HG03103 (cell line): Measurements from ENCODE around the gene LRRC25.
"Not testable (repeated sequence)": the region's sequence is repeated elsewhere in the genome, so short reads cannot be mapped to it uniquely, and the experiment has no call there.

Experiments used
- ATAC-seq: cut with Tn5 transposase; IDR thresholded peaks from one replicate; pipeline ENCODE4 v1.9.1; 2021; ENCODE audit warnings: low read depth; ENCODE audit not compliant: unreplicated experiment

Gene LRRC25

DNA sequence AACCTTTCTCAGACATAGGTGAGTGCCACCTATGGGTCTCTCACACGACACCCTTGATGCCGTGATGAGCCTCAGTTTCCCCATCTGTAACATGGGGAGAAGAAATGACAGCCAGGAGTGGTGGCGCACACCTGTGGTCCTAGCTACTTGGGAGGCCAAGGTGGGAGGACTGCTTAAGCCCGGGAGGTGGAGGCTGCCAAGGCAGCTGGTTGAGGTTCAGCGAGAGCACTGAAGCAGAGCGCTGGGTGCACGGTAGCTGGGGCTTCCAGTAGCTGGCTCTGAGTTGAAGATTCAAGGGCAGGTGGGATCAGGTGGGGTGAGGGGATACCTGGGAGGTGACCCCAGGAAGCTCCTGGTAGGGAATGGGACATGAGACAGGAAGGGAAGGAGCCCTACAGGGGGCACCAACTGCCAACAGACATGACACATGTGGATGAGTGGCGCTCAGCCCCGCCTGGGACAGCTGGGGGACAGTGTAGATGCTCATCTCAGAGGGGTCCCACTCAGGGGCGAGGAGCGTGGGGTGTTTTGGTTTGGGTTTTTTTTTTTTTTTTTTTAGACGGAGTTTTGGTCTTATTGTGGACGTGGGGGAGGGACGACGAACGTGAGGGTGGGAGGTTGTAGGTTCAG is 15.3 kb upstream of the LRRC25 start:
- no peak for ATAC-seq

DNA sequence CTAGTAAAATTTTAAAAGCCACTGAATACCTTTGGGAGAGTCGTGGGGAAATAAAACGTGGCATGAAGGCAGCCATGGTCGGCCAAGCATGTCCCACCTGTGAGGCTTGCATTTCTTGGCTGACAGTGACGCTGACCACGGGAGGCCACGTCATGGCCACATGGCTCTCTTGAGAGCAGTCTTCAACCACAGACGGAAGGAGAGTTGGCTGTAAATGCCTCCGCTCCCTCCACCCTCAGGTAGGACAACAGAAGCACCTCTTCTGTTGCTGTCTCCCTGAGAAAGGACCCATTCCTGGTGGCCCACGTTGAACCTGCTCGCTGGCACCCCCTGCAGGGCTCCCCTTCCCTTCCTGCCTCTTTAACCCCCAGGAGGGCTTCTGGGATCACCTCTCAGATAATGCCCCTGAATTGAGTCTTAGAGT is 10.6 kb upstream of the LRRC25 start:
- ATAC-seq, result no peak

DNA sequence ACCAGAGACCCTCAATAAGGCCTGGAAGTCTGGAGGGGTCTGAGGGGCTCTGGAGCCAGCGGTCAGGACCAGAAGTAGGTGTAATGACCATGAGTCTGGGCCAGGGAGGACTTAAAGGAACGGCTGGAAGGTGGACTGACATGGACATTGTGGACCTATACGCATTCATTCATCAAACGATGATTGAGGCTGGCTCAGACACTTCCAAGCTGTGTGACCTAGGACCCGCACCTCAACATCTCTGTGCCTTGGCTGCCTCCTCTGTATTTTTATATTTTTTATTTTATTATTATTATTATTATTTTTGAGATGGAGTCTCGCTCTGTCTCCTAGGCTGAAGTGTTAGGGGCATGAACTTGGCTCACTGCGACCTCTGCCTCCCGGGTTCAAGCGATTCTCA is 9.3 kb upstream of the LRRC25 start:
- ATAC-seq, result no peak

DNA sequence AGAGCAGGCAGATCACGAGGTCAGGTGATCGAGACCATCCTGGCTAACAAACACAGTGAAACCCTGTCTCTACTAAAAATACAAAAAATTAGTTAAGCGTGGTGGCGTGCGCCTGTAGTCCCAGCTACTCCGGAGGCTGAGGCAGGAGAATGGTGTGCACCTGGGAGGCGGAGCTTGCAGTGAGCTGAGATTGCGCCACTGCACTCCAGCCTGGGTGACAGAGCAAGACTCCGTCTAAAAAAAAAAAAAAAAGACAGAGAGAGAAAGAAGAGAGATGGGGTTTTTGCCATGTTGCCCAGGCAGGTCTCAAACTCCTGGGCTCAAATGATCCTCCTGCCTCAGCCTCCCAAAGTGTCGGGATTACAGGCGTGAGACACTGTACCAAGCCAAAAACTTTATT is 8.3 kb upstream of the LRRC25 start:
- not testable (repeated sequence) for ATAC-seq

DNA sequence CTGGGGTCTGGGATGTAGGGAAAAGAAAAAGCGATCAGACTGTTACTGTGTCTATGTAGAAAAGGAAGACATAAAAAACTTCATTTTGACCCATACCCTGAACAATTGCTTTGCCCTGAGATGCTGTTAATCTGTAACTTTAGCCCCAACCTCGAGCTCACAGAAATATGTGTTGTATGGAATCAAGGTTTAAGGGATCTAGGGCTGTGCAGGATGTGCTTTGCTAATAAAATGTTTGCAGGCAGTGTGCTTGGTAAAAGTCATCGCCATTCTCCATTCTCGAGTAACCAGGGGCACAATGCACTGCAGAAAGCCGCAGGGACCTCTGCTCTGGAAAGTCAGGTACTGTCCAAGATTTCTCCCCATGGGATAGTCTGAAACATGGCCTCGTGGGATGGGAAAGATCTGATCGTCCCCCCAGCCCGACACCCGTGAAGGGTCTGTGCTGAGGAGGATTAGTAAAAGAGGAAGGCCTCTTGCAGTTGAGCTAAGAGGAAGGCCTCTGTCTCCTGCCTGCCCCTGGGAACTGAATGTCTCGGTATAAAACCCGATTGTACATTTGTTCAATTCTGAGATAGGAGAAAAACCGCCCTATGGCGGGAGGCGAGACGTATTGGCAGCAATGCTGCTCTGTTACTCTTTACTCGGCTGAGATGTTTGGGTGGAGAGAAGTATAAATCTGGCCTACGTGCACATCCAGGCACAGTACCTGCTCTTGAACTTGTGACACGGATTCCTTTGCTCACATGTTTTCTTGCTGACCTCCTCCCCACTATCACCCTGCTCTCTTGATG is 5.2 kb upstream of the LRRC25 start:
- not testable (repeated sequence) for ATAC-seq

DNA sequence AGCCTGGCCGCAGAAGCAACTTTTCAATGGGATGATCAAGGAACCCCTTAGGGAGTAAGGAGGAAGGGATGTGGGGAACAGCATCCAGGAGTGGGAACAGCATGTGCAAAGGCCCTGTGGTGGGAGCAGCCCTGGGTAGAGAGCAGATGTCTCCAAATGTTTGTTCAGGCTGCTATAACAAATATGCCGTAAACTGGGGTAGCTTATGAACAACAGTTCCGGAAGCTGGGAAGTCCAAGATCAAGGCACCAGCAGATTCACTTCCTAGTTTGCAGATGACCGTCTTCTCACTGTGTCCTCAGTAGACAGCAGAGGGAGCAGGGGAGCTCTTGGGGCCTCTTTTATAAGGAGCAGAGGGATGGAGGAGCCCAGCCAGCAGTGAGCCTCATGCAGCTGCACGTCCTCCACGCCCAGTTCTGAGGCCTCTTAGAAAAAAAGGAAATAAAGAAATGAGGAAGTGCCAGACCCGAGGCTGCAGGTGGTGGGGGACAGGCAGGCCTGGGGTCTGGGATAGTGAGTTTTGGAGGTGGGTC is 4.2 kb upstream of the LRRC25 start:
- no peak for ATAC-seq

DNA sequence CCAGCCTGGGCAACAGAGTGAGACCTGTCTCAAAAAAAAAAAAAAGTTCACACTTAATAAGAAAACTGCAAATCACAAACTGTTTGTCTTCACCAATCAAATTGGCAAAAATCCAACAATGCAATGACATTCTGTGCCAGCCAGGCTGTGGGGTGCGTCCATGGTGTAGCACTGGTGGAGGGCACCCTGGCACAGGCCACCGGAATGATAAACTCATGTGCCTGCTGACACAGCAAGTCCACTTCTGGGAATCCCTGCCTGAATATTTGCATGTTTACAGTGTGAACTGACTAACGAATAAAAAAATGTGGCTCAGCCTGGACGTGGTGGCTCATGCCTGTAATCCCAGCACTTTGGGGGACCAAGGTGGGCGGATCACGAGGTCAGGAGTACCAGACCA is 1.6 kb upstream of the LRRC25 start:
- ATAC-seq, result no peak

DNA sequence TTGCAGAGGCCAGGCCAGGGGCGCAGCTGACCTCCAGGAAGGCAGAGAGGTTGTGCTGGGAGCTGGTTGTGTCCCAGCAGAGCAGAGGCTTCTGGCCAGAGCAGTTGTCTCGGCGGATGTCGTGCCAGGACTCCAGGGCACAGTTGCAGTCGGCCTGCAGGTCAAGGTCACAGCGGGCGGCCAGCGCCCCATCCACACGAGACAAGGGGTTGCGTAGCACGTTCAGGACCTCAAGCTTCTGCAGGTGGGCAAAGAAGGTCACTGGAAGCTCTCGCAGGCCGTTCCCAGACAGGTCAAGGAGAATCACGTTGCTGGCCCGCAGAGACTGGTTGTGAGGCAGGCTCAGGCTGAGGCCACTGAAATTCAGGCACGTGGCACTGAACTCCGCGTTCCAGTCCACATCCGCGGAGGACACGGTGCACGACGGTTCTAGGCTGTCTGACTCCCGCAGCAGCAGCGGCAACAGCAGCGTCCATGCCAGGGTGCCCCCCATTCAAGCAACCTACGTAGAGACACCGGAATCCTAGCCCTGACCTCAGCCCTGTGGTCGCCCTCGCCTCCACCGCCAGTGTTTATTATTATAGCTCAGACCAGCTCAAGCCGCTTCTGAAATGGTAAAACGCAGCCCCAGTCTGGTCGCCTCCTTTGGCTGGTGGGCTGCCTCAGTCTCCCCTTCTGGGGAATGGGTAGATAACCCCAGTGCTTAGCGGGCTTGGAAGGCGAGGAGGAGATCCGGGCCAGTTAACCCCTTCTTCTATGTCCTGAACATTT is 766 bp downstream of the LRRC25 start:
- ATAC-seq, result no peak

DNA sequence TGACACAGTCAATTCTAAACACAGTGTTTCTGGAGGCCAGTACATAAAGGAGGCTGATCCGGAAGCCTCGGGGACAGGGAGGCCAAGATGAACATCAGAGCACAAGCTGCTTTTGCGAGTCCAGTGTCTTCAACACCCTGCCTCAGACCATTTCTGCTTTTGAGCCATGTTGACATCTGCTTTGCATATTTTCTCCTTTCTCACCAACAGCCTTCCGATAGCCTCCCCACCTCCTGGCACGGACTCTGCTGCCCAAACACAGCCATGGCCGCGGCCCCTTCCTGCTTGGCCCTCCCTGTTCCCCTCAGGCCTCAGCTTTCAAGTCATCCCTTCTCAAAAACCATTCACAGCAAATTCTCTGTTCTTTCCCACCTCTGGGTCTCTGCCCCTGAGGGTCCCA is 3.6 kb downstream of the LRRC25 start:
- no peak for ATAC-seq

DNA sequence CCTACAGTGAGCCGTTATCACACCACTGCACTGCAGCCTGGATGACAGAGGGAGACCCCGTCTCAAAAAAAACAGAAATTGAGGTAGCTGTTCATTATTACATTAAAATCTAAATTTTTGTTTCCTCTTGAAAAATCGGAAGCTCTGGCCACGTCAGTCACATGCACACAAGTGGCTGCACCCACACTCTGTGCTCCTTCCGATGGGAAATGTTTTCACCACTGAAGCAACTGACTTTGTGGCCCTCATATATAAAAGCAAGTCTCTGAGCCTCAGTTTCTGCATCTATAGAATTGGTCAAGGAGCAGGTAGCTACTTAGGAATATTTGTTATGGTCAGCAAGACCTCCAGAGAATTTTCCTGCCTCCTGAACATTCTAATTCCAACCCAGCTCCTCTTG is 4.5 kb downstream of the LRRC25 start:
- no peak for ATAC-seq

DNA sequence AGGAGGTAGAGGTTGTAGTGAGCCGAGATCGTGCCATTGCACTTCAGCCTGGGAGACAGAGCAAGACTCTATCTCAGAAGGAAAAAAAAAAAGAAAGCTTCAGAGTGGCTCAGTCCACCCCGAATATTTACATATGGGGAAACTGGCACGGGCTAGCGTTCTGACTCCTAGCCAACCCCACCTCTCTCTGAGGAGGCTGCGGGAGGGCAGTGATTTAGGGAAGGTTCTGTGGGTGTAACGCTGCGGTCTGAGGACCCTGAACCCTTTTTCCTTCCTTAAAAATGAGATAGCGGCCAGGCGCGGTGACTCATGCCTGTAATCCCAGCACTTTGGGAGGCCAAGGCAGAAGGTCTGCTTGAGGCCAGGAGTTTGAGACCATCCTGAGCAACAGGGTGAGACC is 5.0 kb downstream of the LRRC25 start:
- ATAC-seq, result no peak

DNA sequence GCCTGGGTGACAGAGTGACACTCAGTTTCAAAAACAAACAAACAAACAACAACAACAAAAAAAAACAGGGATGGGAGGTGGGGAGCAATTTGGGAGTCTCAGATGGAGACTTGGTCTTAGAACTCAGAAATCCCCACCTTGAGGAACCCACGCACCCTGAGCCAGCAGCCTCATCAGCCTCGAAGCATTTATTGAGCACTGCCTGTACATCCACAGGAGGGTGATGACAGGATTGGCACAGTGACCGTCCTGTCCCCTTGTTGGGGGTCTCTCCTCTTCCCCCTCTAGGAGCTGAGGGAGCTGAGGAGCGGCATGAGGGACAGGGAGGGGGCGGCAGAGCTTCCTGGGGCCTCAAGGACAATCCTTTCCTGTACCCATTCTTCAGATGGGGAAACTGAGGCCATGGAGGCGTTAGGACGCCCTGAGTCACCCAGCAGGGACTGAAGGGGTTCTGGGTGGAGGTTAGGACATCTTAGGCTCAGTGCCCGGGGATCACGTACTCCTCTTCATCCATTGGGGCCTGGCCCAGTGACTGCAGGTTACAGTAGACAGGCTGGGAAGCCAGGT is 5.8 kb downstream of the LRRC25 start:
- no peak for ATAC-seq

DNA sequence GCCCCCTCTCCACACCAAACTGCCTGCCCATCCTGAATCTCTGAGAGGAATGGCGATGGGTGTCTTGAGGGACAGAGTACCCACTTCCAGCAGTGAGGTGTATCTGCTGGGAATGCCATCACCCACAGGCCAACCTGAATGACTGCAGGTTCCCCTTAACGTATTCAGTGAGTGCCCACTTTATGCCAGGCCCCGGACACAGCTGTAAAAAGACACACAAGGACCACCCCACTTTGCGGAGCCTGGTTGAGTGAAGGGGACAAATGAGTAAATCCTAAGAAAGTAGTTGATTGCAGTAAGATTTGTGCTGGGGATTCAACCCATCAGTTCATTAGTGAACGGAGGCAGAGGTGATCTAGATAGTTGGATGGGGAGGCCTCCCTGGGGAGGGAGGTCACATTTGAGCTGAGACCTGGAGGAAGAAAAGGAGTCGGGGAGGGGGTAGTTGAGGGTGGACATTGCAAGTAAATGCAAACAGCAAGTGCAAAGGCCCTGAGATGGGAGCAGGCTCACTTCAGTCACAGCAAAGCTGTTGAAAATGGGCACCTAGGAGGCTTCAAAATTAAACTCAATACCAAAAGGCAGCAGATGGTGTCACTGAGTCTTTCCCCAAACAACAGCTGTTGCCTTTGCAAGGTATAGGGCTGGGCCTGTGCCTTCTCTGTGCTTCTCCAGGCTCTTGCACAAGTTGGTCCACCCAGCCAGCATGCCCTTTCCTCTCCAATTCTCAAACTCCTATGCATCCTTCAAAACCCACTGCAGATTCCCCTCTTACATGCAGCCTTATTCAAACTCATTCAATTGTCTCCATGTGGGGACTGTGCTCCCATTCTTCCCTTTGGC is 7.1 kb downstream of the LRRC25 start:
- ATAC-seq, result no peak

DNA sequence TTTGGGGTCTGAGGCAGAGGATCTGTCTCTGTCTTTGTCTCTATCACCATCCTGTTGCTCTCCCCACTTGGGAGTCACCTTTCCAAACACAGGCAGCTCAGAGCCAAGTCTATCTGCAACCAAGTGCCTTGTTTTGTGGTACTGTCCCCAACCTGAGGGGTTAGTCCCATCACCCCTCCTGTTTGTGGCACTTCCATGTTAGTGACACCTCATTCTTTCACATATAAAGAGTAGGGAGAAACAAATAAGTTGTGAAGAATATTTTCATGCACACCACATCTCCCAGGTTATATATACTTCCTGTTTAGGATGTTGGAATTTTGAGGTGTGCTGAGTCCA is 7.7 kb downstream of the LRRC25 start:
- ATAC-seq, result no peak

DNA sequence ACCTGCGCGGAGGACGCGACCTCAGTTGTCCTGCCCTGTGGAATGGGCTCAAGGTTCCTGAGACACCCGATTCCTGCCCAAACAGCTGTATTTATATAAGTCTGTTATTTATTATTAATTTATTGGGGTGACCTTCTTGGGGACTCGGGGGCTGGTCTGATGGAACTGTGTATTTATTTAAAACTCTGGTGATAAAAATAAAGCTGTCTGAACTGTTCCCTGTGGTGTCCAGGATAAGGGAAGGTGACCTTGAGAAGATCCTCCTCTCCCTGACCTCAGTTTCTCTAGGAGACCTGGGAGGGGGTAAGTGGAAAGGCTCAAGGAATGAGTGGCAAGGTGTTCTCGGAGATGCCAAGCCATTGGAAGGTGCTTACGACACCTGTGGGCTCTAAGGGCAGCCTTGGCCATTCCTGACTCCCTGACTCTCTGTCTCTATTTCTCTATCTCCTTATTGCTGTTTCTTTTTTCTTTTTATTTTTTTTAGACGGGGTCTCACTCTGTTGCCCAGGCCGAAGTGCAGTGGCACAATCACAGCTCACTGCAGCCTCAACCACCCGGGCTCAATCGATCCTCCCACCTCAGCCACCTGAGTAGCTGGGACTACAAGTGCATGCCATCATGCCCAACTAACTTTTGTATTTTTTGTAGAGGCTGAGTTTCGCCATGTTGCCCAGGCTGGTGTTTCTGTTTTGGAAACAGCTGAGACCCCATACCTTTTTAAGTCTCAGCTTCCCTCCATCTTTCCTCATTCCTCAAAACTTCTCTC is 8.3 kb downstream of the LRRC25 start:
- no peak for ATAC-seq

DNA sequence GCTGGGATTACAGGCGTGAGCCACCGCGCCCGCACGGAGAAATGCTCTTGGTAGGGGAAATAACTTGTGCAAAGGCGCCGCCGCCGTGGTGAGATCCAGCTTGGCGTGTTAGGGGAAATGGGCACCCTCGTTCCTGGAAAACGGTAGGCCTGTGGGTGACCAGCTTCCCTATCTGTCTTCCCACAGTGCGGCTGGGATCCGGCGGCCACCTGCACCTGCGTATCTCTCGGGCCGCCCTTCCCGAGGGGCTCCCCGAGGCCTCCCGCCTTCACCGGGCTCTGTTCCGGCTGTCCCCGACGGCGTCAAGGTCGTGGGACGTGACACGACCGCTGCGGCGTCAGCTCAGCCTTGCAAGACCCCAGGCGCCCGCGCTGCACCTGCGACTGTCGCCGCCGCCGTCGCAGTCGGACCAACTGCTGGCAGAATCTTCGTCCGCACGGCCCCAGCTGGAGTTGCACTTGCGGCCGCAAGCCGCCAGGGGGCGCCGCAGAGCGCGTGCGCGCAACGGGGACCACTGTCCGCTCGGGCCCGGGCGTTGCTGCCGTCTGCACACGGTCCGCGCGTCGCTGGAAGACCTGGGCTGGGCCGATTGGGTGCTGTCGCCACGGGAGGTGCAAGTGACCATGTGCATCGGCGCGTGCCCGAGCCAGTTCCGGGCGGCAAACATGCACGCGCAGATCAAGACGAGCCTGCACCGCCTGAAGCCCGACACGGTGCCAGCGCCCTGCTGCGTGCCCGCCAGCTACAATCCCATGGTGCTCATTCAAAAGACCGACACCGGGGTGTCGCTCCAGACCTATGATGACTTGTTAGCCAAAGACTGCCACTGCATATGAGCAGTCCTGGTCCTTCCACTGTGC is 9.1 kb downstream of the LRRC25 start:
- peak; percentile 67 for ATAC-seq

DNA sequence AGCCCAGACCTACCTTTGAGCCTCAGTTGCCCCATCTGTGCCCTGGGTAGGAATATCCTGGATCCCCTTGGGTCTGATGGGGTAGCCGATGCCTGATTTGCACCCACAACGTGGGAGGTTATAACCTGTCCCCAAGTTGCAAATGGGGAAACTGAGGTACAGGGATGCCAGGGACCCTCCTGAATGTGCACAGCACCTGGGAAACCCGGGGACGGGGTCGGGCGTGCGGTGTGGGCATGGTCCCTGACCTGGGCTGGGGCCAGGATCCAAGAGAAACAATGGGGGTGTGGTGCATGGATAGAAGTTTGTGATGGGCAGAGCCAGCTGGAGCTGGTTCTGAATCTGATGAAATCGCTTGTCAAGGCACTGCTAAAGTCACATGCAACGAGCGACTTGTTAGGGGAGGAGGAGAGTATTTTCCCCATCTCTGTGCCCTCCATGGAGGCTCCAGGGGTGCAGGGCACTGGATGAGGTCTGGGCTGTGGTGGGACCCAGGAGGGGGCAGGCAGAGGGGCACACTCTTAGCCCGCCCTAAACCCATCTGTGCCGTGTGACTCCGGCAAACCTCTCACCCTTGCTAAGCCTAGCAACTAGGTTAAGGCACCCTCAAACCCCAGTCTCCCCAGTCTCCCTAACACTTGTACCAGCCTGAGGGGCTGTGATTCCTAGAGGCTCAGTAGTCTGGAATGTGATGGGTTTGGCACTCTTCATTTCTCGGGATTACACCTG is 10.7 kb downstream of the LRRC25 start:
- ATAC-seq, result no peak
